Loucy (cell line): ENCODE results near the gene MS4A10.
"Not testable (repeated sequence)": the region's sequence is repeated elsewhere in the genome, so short reads cannot be mapped to it uniquely, and the experiment has no call there.

ENCODE experiments used
- H2AFZ ChIP-seq: fragments of 200-600 bp; sonication (generic); 2 replicates; pipeline ENCODE4 v1.6.0; 2016; ENCODE audit warnings: antibody characterized with exemption, mild to moderate bottlenecking, low read length, moderate library complexity
- H3F3A ChIP-seq: fragments of 200-600 bp; 2 replicates; pipeline ENCODE4 v1.6.0; 2016; ENCODE audit warnings: antibody characterized with exemption, low read depth, mild to moderate bottlenecking
- H3K27me3 ChIP-seq: fragments of 200-600 bp; sonication (generic); 2 replicates; pipeline ENCODE4 v1.6.1; 2014; ENCODE audit warnings: low read length, mild to moderate bottlenecking; ENCODE audit not compliant: insufficient read depth, poor library complexity, severe bottlenecking
- H3K36me3 ChIP-seq: fragments of 200-600 bp; sonication (generic); 2 replicates; pipeline ENCODE4 v1.6.1; 2016; ENCODE audit warnings: low read length; ENCODE audit not compliant: insufficient read depth
- H3K4me1 ChIP-seq: fragments of 200-600 bp; sonication (generic); 2 replicates; pipeline ENCODE4 v1.5.1; 2014; ENCODE audit warnings: low read length, mild to moderate bottlenecking; ENCODE audit not compliant: insufficient read depth, poor library complexity, severe bottlenecking
- H3K4me2 ChIP-seq: fragments of 200-600 bp; sonication (generic); 2 replicates; pipeline ENCODE4 v1.6.0; 2014; ENCODE audit warnings: antibody characterized with exemption, low read length, low read depth, mild to moderate bottlenecking; ENCODE audit not compliant: poor library complexity, severe bottlenecking
- H3K4me3 ChIP-seq: fragments of 200-600 bp; sonication (generic); 2 replicates; pipeline ENCODE4 v1.5.1; 2014; ENCODE audit warnings: low read length, mild to moderate bottlenecking, mixed read lengths; ENCODE audit not compliant: poor library complexity, severe bottlenecking
- H3K79me2 ChIP-seq: fragments of 200-600 bp; sonication (generic); 2 replicates; pipeline ENCODE4 v1.6.1; 2014; ENCODE audit warnings: low read length; ENCODE audit not compliant: insufficient read depth
- H3K9ac ChIP-seq: fragments of 200-600 bp; sonication (generic); 2 replicates; pipeline ENCODE4 v1.6.0; 2014; ENCODE audit warnings: mild to moderate bottlenecking, low read depth, low read length, moderate library complexity; ENCODE audit not compliant: poor library complexity, severe bottlenecking
- H3K9me2 ChIP-seq: fragments of 200-600 bp; sonication (generic); replicated peaks from 2 replicates; pipeline ENCODE4 v1.6.1; 2016; ENCODE audit warnings: low read depth, low read length, mixed read lengths
- H3K9me3 ChIP-seq: fragments of 200-600 bp; sonication (generic); 2 replicates; pipeline ENCODE4 v1.6.1; 2014; ENCODE audit warnings: mild to moderate bottlenecking, antibody characterized with exemption, low read length, low read depth; ENCODE audit not compliant: insufficient read depth
- H4K20me1 ChIP-seq: fragments of 200-600 bp; sonication (generic); 2 replicates; pipeline ENCODE4 v1.6.0; 2014; ENCODE audit warnings: antibody characterized with exemption, low read length, mild to moderate bottlenecking; ENCODE audit not compliant: insufficient read depth, poor library complexity, severe bottlenecking
- EZH2phosphoT487 ChIP-seq: fragments of 200-600 bp; IDR thresholded peaks from 2 replicates; pipeline ENCODE4 v1.6.1; 2018; ENCODE audit warnings: antibody characterized with exemption, mild to moderate bottlenecking, moderate library complexity, borderline replicate concordance
- TF ChIP-seq, protein P1 (sequence below): fragments of 200-600 bp; sonication (generic); conservative IDR thresholded peaks from 2 replicates; pipeline ENCODE4 v1.5.1; 2014; ENCODE audit warnings: mild to moderate bottlenecking, antibody characterized with exemption, low read length

Gene MS4A10

DNA sequence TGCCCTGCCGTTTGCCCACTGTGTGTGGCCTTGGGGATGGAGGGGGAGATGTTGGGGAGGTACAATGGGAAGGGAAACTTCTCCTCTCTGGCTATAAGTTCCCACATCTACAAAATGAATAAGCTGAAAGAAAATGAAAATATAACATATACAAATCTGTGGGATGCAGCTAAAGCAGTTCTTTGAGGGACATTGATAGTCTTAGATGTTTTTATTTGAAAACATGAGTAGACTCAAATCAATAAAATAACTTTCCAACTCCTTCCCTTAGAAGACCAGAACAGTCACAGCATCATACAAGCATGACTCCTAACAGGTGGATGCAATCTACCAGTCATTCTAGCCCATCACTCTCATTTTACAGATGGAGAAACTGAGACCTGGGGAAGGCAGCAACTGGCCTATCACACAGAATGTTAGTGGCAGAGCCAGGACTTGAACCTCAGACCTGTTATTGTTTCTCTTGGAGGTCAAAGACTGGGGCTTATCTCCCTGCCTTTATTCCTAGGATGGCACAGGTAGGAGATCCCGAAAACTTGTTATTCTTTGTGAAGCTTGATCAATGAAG lies 31.5 kb downstream of the MS4A10 start:
- Histone ChIP-seq H3K36me3 (no peaks in the 10 kb centered on the region), H3K79me2 (no peaks in the 10 kb centered on the region), H3K9me2 (no peaks in the 10 kb centered on the region), H3F3A (no peaks in the 10 kb centered on the region), H3K4me3 (no peak overlapping the region), H4K20me1 (no peaks in the 10 kb centered on the region), H3K27me3 (no peaks in the 10 kb centered on the region), H3K4me2 (no peak overlapping the region), H3K9me3 (no peaks in the 10 kb centered on the region; the same call in 1 of the 2 replicates), H3K4me1 (peaks cover 9% of the 10 kb centered on the region), H3K9ac (no peak overlapping the region), H2AFZ (no peak overlapping the region)
- TF ChIP-seq, protein P1, sequence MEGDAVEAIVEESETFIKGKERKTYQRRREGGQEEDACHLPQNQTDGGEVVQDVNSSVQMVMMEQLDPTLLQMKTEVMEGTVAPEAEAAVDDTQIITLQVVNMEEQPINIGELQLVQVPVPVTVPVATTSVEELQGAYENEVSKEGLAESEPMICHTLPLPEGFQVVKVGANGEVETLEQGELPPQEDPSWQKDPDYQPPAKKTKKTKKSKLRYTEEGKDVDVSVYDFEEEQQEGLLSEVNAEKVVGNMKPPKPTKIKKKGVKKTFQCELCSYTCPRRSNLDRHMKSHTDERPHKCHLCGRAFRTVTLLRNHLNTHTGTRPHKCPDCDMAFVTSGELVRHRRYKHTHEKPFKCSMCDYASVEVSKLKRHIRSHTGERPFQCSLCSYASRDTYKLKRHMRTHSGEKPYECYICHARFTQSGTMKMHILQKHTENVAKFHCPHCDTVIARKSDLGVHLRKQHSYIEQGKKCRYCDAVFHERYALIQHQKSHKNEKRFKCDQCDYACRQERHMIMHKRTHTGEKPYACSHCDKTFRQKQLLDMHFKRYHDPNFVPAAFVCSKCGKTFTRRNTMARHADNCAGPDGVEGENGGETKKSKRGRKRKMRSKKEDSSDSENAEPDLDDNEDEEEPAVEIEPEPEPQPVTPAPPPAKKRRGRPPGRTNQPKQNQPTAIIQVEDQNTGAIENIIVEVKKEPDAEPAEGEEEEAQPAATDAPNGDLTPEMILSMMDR: no peak
- TF ChIP-seq EZH2phosphoT487: no peak

DNA sequence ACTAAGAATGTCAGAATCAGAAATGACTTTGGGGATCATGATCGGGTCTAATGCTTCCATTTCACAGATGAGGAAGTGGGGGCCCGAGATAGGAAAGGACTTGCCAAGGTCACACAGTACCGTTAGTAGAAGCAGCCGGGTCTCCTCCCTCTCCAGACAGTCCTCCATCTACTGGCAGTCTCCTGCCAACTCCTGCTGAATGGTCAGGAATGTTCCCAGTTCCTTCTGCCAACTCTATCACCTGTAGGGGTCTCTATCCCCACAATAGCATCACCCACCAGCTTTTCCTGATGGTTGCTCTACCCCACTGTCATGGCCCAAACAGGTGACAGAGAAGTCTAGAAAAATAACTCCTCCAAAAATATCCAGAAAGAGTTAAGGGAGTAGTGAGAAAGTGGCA lies 32.9 kb downstream of the MS4A10 start:
- H3K4me3 ChIP-seq: no peak overlapping the region
- H3K9me2 ChIP-seq: no peaks in the 10 kb centered on the region
- H3K27me3 ChIP-seq: no peaks in the 10 kb centered on the region
- H2AFZ ChIP-seq: no peak overlapping the region
- no peaks in the 10 kb centered on the region for H3K36me3 ChIP-seq
- H3K4me2 ChIP-seq: no peak overlapping the region
- H4K20me1 ChIP-seq: no peaks in the 10 kb centered on the region
- H3K4me1 ChIP-seq: peaks cover 19% of the 10 kb centered on the region
- H3K9me3 ChIP-seq: no peaks in the 10 kb centered on the region; the same call in 1 of the 2 replicates
- H3F3A ChIP-seq: no peaks in the 10 kb centered on the region
- H3K79me2 ChIP-seq: no peaks in the 10 kb centered on the region
- H3K9ac ChIP-seq: no peak overlapping the region
- TF ChIP-seq, protein P1: no peak
- no peak for TF ChIP-seq EZH2phosphoT487

DNA sequence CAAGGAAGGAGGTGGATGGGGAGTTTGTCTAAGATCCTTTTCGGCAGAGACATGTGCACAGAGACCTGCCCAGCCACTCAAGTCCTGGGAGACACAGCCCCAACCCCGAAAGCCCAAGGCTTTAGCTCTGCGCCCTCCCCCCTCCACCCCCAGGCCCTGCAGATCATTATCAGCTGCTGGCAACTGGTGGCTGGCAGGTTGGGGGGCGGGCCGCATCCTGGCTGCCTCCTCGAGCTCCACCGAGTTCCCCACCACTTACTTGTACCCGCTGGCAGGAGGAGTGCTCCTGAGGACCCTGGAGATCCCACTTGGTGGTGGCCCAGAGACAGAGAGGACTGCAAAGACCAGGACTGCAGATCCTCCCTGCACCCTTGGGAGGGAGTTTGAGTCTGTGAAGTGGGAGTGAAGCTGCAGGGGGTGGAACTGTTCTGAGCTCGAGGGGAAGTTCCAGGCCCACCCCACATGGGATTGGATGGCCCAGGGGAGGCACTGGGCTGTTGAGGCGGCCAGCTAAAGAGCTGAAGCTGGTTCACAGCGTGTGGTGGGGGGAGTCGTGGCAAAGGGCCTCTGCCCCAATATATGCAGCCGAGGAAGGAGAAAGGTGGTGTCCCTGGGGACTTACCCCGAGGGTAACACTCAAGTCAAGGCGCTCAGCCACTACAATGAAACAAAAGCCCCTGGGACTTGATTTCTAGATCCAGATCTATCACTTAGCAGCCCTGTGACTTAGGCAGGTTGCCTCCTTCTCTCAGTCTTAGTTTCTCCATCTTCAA lies 36.9 kb downstream of the MS4A10 start:
- Histone ChIP-seq H3K27me3 (no peaks in the 10 kb centered on the region), H2AFZ (peak overlapping the region; percentile 76), H3K9me2 (no peaks in the 10 kb centered on the region), H4K20me1 (no peaks in the 10 kb centered on the region), H3K36me3 (no peaks in the 10 kb centered on the region), H3F3A (no peaks in the 10 kb centered on the region), H3K9ac (peak overlapping the region; percentile 65), H3K4me1 (peaks cover 19% of the 10 kb centered on the region), H3K4me3 (peak overlapping the region; percentile 17), H3K9me3 (no peaks in the 10 kb centered on the region; the same call in 1 of the 2 replicates), H3K4me2 (peak overlapping the region; percentile 64), H3K79me2 (no peaks in the 10 kb centered on the region)
- TF ChIP-seq EZH2phosphoT487: no peak
- TF ChIP-seq, protein P1: no peak

DNA sequence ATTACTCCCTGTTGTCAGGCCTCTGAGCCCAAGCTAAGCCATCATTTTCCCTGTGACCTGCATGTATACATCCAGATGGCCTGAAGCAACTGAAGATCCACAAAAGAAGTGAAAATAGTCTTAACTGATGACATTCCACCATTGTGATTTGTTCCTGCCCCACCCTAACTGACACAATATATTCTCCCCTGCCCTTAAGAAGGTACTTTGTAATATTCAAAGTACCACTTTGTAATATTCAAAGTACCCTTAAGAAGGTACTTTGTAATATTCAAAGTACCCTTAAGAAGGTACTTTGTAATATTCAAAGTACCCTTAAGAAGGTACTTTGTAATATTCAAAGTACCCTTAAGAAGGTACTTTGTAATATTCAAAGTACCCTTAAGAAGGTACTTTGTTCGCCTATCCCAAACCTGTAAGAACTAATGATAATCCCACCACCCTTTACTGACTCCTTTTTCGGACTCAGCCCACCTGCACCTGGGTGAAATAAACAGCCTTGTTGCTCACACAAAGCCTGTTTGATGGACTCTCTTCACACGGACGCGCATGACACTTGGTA lies 38.7 kb downstream of the MS4A10 start:
- not testable (repeated sequence) for H3K4me2 ChIP-seq, H2AFZ ChIP-seq, H3K79me2 ChIP-seq, H3K36me3 ChIP-seq, H3K4me3 ChIP-seq, H3K9me3 ChIP-seq, H4K20me1 ChIP-seq, H3K27me3 ChIP-seq, H3K9ac ChIP-seq, H3F3A ChIP-seq, H3K9me2 ChIP-seq
- H3K4me1 ChIP-seq: peaks cover 19% of the 10 kb centered on the region
